GM21528 (cell line): ENCODE measurements around the gene GOLGA6C.
"Not testable (repeated sequence)": the region's sequence is repeated elsewhere in the genome, so short reads cannot be mapped to it uniquely, and the experiment has no call there.

Experiments
- ATAC-seq: cut with Tn5 transposase; IDR thresholded peaks from one replicate; pipeline ENCODE4 v1.9.1; 2021; ENCODE audit warnings: mild to moderate bottlenecking, moderate library complexity; ENCODE audit not compliant: unreplicated experiment, low FRiP score

Gene GOLGA6C

DNA sequence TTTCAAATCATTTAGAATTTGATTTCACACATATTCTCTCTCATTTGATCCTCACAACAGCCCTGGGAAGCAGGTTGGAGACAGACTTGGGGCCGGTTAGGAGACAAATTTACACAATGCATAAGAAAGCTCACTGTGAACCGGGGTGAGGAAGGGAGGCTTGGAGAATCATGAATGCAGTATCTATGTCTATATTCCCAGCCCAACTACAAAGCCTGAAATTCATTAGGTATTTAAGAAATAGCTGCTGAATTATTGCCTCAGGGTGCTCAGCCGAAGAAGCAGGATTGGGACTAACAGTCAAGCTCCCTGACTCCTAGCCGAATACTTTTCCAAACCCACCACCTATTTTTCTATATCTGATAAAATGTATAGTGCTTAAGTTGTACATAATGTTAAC lies 8.4 kb upstream of the GOLGA6C start:
- no peak for ATAC-seq

DNA sequence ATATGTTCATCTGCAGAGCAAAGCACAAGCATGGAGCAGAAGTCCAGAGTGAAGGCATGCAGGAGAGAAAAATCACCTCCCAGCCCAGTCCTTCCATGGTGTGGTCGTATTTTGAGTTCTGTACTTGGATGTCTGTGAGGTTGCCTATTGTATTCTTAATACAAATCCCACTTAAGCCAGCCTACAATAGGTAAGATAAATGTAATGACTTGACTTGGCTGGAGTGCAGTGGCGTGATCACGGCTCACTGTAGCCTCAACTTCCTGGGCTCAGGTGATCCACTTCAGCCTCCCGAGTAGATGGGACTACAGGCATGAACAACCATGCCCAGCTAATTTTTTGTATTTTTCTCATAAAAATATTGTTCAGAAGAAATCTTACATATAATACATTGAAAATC lies 6.8 kb upstream of the GOLGA6C start:
- not testable (repeated sequence) for ATAC-seq

DNA sequence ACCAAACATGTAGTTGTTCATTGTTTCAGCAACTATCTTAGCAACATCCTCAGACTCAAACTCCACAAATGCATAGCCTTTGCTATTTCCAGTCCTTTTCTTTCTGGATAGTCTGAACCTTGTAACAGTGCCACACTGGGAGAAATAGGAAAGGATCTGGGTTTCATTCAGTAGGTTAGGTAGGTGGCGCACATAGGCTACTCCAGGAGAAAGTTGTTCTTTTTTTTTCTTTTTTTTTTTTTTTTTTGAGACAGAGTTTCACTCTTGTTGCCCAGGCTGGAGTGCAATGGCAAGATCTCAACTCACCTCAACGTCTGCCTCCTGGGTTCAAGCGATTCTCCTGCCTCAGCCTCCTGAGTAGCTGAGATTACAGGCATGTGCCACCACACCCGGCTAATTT lies 5.8 kb upstream of the GOLGA6C start:
- ATAC-seq, result not testable (repeated sequence)

DNA sequence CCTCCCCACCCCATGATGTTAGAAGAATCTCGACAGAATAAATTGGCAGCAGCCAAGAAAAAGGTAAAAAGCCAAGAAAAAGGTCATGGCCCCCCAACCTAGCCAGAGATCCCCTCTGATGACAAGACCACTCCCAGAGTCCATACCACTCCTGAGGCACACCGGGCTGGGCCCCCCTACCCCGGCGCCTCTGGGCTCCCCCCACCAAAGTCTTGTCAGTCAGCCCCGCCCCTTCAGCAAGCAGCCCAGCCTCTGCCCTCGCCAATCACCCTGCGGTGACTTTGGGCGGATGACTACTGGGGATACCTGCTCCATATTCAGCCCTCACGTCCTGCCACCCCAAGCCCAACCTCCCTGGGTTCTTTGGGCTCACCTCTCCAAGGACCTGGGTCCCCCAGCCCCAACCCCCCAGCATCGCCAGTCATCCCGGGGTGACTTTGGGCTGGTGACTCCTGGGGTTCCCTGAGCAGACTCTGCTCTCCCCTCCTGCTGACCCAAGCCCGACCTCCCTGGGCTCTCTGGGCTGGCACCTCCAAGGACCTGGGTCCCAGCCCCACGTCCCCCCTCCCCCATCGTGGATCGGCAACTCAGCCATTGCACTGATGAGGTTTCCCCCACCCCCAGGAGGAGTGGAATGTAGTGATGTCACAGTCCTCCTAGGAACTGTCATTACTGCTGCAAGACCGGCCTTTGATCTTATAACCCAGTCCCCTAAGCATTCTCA lies 648 bp downstream of the GOLGA6C start:
- ATAC-seq, result not testable (repeated sequence)

DNA sequence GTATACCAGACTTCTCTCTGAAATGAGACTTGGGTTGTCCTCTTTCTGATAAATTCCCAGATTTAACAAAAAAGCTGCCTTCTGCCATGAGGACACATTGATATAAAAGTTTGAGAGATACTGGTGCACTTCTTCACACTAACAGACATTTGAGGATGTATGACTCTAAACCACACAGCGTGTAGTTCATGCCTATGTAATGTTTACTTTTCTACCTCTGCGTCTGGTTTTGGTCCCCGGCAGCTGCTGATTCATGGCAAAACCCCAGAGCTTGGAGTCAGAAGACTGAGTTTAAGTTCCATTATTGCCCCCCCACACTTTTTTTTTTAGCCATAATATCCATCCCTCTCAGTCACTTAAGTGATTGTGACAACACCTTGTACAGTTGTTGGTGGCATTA lies 1.7 kb downstream of the GOLGA6C start:
- ATAC-seq, result not testable (repeated sequence)

DNA sequence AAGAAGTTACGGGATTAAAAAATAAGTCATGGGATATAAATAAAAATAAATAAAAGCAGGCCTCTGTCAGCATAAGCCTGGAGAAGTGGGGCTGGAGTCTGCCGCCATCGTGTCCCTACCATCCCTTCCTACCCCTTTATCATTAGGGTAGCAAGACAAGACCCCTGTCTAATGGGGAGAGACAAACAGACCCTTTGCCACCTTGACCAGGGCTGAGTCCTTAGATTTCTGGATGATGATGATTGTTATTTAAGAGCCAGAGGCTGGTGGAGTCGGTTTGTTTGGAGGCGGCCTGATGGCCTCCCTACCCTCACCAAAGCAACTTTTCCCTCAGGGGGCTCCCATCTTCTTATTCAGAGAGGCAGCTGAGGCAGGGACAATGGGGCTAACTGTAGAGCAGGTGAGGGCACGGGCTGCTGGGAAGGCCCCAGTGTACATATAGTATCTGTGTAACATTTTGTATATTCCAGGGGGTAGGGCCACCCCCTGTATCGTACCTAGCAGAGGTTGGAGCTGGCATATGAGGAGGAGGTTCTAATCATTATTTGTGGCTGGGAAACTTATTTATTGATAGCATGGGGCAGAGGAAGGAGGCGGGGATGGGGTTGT lies 15.7 kb downstream of the GOLGA6C start:
- not testable (repeated sequence) for ATAC-seq

DNA sequence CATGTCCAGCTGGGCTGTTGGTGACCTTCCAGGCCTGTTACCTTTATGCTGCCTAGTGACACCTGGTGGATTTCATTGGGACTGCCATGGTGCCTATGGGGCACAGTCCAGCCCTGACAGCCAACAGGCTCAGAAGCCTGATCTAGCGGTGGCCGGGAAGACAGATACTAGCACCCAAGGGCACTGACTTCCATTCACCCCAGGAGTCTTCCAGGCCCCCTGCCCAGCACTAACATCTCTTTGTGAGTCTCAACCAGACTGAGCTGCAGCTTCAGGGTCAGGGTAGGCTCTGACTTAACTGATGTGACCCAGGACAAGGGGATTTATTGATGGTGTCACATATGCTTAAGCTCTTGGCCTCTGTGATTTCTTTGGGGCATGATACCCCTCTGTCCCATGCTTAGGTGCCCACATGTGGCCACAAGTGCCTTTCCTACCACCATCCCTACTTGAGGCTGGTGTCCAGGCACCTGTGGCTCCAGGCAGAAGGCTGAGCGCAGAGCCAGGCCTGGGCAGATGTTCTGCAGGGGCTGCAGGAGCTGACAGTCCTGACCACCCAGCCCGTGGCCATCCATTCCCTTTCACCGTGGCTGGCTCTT lies 16.5 kb downstream of the GOLGA6C start:
- not testable (repeated sequence) for ATAC-seq

DNA sequence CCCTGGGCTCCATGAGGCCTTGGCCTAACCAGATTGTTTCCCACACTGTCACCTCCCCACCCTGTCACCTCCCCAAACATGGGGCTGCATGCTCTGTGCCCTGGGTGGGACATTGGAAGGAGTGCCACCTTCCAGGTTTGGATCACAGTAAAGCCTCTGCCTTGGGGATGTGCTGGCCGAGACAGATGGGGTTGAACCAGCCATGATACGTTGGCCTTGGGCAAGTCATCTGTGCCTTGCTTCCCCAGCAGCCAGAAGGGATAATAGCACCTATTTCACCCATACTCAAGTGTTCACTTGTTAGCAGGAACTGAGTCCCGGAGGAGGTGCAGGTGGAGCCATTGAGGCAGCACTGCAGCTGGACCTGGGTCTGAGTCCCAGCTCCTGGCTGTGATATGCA lies 17.5 kb downstream of the GOLGA6C start:
- not testable (repeated sequence) for ATAC-seq

DNA sequence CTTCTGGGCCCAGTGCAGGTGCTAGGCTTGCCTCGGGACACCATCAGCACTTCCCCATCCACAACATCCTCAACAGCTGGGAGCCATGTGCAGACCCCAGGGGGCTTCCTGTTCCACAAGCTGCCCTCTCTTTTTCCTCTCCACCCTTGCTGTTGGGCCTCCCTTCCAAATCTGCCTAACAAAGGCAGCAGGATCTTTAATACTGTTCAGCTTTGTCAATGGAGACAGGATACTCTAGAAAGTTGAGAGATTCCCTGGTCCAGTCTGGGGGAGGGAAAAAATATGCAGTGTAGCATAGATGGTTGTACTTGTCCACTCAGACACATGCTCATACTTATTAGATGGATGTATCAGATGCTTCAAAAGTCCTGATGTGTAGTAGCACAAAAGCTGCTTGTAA lies 20.4 kb downstream of the GOLGA6C start:
- not testable (repeated sequence) for ATAC-seq

DNA sequence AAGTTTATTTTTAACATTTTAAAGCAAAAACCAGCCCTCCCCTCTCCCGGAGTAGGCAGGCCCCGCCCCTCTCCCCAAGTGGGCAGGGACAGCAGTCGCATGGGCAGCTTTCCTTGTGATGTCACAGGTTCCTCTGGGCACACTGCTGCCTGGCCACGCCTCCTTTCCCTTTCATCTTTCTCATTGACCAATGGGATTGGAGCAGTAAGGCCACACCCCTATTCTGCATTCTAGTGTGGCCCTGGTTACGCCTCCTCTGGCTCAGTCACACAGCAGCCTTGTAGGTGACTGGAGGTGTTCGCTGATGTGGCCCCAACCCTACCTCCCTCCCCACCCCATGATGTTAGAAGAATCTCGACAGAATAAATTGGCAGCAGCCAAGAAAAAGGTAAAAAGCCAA lies 24.4 kb downstream of the GOLGA6C start, which contains the start of gene GOLGA6D:
GOLGA6D (plus strand) TSS at position 264 of the 400 bp plus-strand sequence; CDS start at position 305, 41 bp downstream.
- not testable (repeated sequence) for ATAC-seq

DNA sequence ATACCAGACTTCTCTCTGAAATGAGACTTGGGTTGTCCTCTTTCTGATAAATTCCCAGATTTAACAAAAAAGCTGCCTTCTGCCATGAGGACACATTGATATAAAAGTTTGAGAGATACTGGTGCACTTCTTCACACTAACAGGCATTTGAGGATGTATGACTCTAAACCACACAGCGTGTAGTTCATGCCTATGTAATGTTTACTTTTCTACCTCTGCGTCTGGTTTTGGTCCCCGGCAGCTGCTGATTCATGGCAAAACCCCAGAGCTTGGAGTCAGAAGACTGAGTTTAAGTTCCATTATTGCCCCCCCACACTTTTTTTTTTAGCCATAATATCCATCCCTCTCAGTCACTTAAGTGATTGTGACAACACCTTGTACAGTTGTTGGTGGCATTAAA lies 26.0 kb downstream of the GOLGA6C start:
- ATAC-seq, result not testable (repeated sequence)

DNA sequence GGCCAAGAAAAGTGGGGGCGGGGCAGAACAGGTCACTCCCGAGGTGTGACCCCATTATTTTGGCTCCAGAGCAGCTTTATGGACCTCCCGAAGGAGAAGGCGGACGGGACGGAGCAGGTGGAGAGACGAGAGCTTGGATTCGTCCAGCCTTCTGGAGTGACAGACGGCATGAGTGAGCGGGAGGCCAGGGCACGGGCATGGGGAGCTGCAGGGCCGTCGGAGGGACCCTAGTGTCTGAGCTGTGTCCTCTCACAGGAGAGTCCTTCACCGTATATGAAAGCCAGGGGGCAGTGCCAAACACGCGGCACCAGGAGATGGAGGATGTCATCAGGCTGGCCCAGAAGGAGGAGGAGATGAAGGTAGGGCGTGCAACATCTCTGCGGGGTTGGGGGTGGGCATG lies 35.5 kb downstream of the GOLGA6C start:
- ATAC-seq, result not testable (repeated sequence)

DNA sequence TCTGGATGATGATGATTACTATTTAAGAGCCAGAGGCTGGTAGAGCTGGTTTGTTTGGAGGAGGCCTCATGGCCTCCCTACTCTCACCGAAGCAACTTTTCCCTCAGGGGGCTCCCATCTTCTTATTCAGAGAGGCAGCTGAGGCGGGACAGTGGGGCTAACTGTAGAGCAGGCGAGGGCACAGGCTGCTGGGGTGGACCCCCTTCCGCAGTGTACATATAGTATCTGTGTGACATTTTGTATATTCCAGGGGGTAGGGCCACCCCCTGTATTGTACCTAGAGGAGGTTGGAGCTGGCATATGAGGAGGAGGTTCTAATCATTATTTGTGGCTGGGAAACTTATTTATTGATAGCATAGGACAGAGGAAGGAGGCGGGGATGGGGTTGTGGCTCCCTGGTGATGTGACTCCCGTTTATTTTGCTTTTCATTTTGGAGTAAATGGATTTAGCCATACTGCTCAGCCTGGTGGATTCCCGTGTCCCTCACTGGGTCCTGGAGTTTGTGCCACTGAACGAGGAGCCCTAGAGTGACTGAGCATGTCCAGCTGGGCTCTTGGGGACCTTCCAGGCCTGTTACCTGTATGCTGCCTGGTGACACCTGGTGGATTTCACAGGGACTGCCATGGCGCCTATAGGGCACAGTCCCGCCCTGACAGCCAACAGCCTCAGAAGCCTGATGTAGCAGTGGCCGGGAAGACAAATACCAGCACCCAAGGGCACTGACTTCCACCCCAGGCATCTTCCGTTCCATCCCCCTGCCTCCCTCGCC lies 40.6 kb downstream of the GOLGA6C start:
- not testable (repeated sequence) for ATAC-seq

DNA sequence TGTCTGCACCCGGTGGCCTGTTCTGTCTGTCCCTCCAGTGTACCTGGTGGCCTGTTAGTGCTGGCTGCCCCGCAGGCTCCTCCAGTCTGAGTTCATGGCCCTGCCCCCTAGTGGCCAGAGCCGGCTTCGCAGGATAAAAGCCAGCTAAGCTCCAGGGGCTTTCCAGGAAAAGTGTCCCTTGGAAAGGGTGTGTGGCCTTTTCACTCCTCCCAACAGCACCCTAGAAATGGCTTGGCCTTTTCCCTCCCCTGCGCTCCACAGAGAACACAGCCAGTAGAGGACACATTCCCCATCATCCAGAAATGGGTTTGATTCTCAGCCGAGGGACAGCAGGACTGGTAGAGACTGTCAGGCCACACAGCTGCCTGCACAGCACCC lies 41.2 kb downstream of the GOLGA6C start:
- not testable (repeated sequence) for ATAC-seq

DNA sequence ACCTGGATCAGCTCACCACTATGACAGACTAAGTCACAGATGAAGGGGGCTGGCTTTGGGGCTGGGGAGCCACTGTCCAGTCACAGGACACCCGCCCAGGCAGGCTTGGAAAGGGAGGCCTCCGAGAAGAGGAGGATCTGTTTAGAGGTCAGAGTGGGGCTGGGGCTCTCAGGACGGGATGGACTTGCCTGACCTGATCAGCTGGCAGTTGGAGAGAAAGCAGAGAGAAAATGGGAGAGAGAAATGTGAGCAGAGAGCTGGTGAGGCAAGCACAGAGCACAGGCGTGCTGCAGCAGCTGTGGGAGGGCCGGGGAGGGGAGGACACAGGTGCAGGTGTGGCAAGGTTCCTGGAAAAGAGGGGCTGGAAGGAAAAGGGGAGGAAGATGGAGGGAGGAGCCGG lies 41.9 kb downstream of the GOLGA6C start:
- not testable (repeated sequence) for ATAC-seq

DNA sequence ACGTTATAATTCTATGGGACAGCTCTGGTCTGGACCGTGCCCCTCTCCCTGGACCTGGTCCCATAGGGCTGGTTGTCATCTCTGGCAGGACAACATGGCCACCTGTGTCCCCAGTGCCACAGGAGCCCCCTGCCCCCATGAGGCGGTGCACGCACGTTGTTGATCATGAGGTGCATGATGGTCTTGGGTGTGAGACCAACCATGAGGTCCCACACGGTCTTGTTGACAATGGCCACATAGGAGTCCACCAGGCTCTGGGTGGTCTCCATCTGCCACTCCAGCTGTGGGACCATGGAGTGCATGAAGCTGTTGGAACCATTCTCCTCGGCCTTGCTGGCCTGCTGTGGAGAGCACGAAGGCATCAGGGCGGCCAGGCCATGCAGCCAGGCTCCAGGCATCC lies 44.2 kb downstream of the GOLGA6C start:
- ATAC-seq, result no peak

DNA sequence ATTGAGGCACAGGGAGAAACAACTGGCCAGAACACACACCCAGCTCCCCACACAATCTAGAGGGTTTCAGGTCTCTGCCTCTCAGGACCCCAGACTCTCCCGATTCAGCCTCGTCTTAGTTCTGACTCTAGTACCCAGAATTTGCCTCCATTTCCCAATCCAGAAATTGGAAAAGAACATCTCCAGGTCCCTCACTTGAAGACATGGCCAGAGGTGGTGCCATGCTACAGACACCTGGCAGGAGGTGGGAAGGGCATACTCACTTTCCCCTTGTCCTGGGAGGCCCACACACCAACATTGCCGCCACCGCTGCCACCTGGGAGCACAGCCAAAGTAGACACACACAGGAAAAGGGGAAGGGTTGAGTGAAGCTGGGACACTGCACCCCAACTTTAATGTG lies 44.6 kb downstream of the GOLGA6C start:
- not testable (repeated sequence) for ATAC-seq

DNA sequence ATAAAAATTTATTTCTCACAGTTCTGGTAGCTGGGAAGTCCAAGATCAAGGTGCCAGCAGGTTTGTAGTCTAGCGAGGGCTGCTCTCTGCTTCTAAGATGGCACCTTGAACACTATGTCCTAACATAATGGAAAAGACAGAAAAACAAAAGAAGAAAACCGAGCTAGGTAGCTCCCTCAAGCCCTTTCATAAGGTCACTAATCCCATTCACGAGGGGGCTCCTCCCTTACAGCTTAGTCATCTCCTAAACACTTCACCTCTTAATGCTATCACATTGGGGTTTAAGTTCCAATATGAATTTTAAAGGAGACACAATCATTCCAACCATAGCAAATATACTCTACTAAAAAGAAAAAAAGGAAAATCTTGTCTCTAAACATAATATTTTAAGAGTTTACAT lies 48.1 kb downstream of the GOLGA6C start:
- ATAC-seq, result no peak

DNA sequence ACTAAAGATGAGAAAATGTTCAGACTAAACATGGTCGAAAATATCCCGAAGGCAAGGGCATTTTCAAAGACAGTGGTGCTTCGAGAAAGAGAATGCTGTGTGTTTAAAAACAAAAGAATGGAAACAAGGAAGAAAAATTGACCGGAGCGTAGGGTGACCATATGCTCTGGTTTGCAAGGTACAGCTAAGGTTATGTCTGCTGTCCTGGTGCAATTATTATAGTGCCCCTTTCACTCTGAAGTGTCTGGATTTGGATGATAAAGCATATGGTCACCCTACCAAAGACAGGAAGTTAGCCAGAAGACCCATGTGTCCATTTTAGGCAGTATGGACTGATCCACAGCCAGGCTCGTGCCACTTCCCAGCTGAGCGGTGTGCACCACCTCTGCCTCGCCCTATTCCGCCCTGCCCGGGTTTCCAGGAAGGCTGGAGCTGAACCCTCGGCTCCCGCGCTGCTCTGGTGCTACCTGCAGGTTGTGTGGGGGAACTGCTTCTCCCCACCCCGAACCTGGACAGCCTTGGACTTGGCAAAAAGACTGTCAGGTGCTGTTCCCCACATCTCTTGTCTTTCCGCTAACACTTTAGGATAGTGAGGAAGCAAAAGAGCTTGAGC lies 49.8 kb downstream of the GOLGA6C start:
- ATAC-seq, result no peak

DNA sequence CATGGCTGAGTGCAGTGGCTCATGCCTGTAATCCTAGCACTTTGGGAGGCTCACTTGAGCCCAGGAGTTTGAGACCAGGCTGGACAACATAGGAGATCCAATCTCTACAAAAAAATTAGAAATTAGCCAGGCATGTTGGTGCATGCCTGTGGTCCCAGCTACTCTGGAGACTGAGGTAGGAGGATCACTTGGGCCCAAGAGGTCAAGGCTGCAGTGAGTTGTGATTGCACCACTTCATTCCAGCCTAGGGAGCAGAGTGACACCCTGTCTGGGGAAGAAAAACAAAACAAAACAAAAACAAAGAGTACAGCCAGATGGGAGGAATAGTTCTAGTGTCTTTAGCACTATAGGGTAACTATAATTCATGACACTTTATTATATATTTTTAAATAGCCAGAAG lies 51.6 kb downstream of the GOLGA6C start:
- no peak for ATAC-seq
